ENCODE results near the gene TAL1. TPM values are rescaled to one million over a fixed set of nuclear protein-coding genes. Genes with fewer than 3 reads are reported as not detected.
A peak's percentile ranks its signal among the peaks of the same experiment; 100 is the strongest.

TAL1 gene
- total RNA-seq, 1 donor from 2014 or later, result 13.9 TPM

- H3K27ac ChIP-seq, result peak overlapping the region in 1 of 2 donors; percentile 2
- H3K4me3 ChIP-seq, result peak overlapping the region; percentile 48 to 54
- intact Hi-C loops (cut with DNase I), result no loop called here
- no peaks in the 10 kb centered on the region for H3K36me3 ChIP-seq
- peaks cover 35% of the 10 kb centered on the region for H3K27me3 ChIP-seq
- no peaks in the 10 kb centered on the region for H3K9me3 ChIP-seq
- no peak for DNase-seq (ENCODE audit: low spot score in 2 of 2)
- H3K4me1 ChIP-seq, result peaks cover 13 to 14% of the 10 kb centered on the region in 2 donors
- no peak for TF ChIP-seq CTCF (IDR thresholded peaks at IDR 0.05)
These were observed 481 bp downstream of the TAL1 start for GRCh38 chr1:47231301-47232186.

- Histone ChIP-seq H3K36me3 (no peaks in the 10 kb centered on the region), H3K4me1 (peaks cover 13 to 16% of the 10 kb centered on the region in 2 donors), H3K4me3 (peak overlapping the region; percentile 48 to 54), H3K27ac (peak overlapping the region; percentile 2 to 20), H3K9me3 (no peaks in the 10 kb centered on the region), H3K27me3 (peaks cover 38% of the 10 kb centered on the region)
- TF ChIP-seq CTCF (IDR thresholded peaks at IDR 0.05), result no peak
- no peak for DNase-seq (ENCODE audit: low spot score in 2 of 2)
- intact Hi-C loops (cut with DNase I), result no loop called here
These were observed 1.2 kb downstream of the TAL1 start for GRCh38 chr1:47230692-47231300.

GRCh38 chr1:47229886-47230691 lies 1.9 kb downstream of the TAL1 start:
- Histone ChIP-seq H3K27ac (peak overlapping the region in 1 of 2 donors; percentile 33), H3K36me3 (no peaks in the 10 kb centered on the region), H3K9me3 (no peaks in the 10 kb centered on the region), H3K4me1 (peaks cover 16 to 22% of the 10 kb centered on the region in 2 donors), H3K27me3 (peaks cover 43% of the 10 kb centered on the region), H3K4me3 (peak overlapping the region; percentile 48 to 54)
- TF ChIP-seq CTCF (IDR thresholded peaks at IDR 0.05), result no peak
- DNase-seq (ENCODE audit: low spot score in 2 of 2), result no peak
- intact Hi-C loops (cut with DNase I), result no loop called here

- TF ChIP-seq CTCF (IDR thresholded peaks at IDR 0.05), result no peak
- peak overlapping the region in 1 of 2 donors; percentile 33 for H3K27ac ChIP-seq
- no peaks in the 10 kb centered on the region for H3K9me3 ChIP-seq
- no peak for DNase-seq (ENCODE audit: low spot score in 2 of 2)
- H3K4me3 ChIP-seq, result peak overlapping the region; percentile 4 to 33
- peaks cover 48% of the 10 kb centered on the region for H3K27me3 ChIP-seq
- intact Hi-C loops (cut with DNase I), result no loop called here
- H3K4me1 ChIP-seq, result peaks cover 17 to 24% of the 10 kb centered on the region in 2 donors
- no peaks in the 10 kb centered on the region for H3K36me3 ChIP-seq
These were observed 2.8 kb downstream of the TAL1 start for GRCh38 chr1:47229031-47229885.

- intact Hi-C loops (cut with DNase I), result no loop called here
- Histone ChIP-seq H3K9me3 (no peaks in the 10 kb centered on the region), H3K27me3 (peaks cover 49% of the 10 kb centered on the region), H3K27ac (no peak overlapping the region), H3K4me3 (no peak overlapping the region), H3K4me1 (peaks cover 17 to 24% of the 10 kb centered on the region in 2 donors), H3K36me3 (no peaks in the 10 kb centered on the region)
- TF ChIP-seq CTCF (IDR thresholded peaks at IDR 0.05), result no peak
- no peak for DNase-seq (ENCODE audit: low spot score in 2 of 2)
These were observed 3.4 kb downstream of the TAL1 start for GRCh38 chr1:47228644-47229030.

Data from ascending aorta (tissue), 2 donors.